Neural progenitor cell (in vitro differentiated cells): ENCODE measurements around the gene WDR62. TPM values are rescaled to one million over a fixed set of nuclear protein-coding genes. Genes with fewer than 3 reads are reported as not detected.

Source experiments
- DNase-seq: peaks from one replicate; pipeline ENCODE4 v3.0.0-alpha.2; 2016; ENCODE audit warnings: low spot score
- H2AFZ ChIP-seq: fragments of 200-600 bp; sonication (generic); replicated peaks from 2 replicates; pipeline ENCODE4 v1.6.1; 2016; ENCODE audit warnings: antibody characterized with exemption
- H3F3A ChIP-seq: fragments of 200-600 bp; sonication (generic); 2 replicates; pipeline ENCODE4 v1.6.1; 2016; ENCODE audit warnings: antibody characterized with exemption, low read depth
- H3K27ac ChIP-seq: fragments of 200-600 bp; sonication (generic); 2 replicates; pipeline ENCODE4 v1.5.1; 2016; ENCODE audit warnings: mild to moderate bottlenecking
- H3K27me3 ChIP-seq: fragments of 200-600 bp; sonication (generic); 2 replicates; pipeline ENCODE4 v1.6.1; 2016; ENCODE audit warnings: mild to moderate bottlenecking, moderate library complexity
- H3K36me3 ChIP-seq: fragments of 200-600 bp; sonication (generic); 2 replicates; pipeline ENCODE4 v1.5.1; 2016
- H3K4me1 ChIP-seq: fragments of 200-600 bp; sonication (generic); 2 replicates; pipeline ENCODE4 v1.6.1; 2016; ENCODE audit warnings: mixed run types
- H3K4me2 ChIP-seq: fragments of 200-600 bp; sonication (generic); 2 replicates; pipeline ENCODE4 v1.6.1; 2016
- H3K4me3 ChIP-seq: fragments of 200-600 bp; sonication (generic); 2 replicates; pipeline ENCODE4 v1.5.1; 2016
- H3K79me2 ChIP-seq: fragments of 200-600 bp; sonication (generic); 2 replicates; pipeline ENCODE4 v1.6.1; 2016; ENCODE audit warnings: low read depth
- H3K9ac ChIP-seq: fragments of 200-600 bp; sonication (generic); 2 replicates; pipeline ENCODE4 v1.6.1; 2016
- H3K9me3 ChIP-seq: fragments of 200-600 bp; sonication (generic); 2 replicates; pipeline ENCODE4 v1.5.1; 2016; ENCODE audit warnings: low read depth
- H4K20me1 ChIP-seq: fragments of 200-600 bp; sonication (generic); 2 replicates; pipeline ENCODE4 v1.6.1; 2016; ENCODE audit warnings: low read depth
- H3K27ac Mint-ChIP-seq: 3 replicates; pipeline ENCODE4 v1.8.0; 2021; ENCODE audit warnings: mixed read lengths
- H3K27me3 Mint-ChIP-seq: 2 replicates; pipeline ENCODE4 v1.8.0; 2022; ENCODE audit warnings: low read depth, mild to moderate bottlenecking, inconsistent platforms, moderate library complexity, mixed read lengths; ENCODE audit not compliant: insufficient read depth
- H3K36me3 Mint-ChIP-seq: 3 replicates; pipeline ENCODE4 v1.8.0; 2021; ENCODE audit warnings: mixed read lengths
- H3K4me1 Mint-ChIP-seq: 3 replicates; pipeline ENCODE4 v1.8.0; 2021; ENCODE audit warnings: mixed read lengths
- H3K4me3 Mint-ChIP-seq: 3 replicates; pipeline ENCODE4 v1.8.0; 2021; ENCODE audit warnings: mild to moderate bottlenecking, moderate library complexity, mixed read lengths
- H3K9me3 Mint-ChIP-seq: 3 replicates; pipeline ENCODE4 v1.8.0; 2020; ENCODE audit warnings: mixed read lengths
- CTCF ChIP-seq: fragments of 200-600 bp; sonication (generic); IDR thresholded peaks from 2 replicates; pipeline ENCODE4 v1.5.1; 2017; ENCODE audit warnings: antibody characterized with exemption, mild to moderate bottlenecking
- EZH2 ChIP-seq: fragments of 200-600 bp; sonication (generic); IDR thresholded peaks from 2 replicates; pipeline ENCODE4 v1.6.1; 2017; ENCODE audit warnings: antibody characterized with exemption, mild to moderate bottlenecking, moderate library complexity
- EZH2phosphoT487 ChIP-seq: fragments of 200-600 bp; sonication (generic); IDR thresholded peaks from 2 replicates; pipeline ENCODE4 v1.6.1; 2017; ENCODE audit warnings: antibody characterized with exemption
- total RNA-seq: library from RNA; depleted of rRNA; stranded (reverse); fragments of >200 nt; gene quantifications from 2 replicates; pipeline ENCODE4 v1.2.3, GENCODE V29; 2015; ENCODE audit warnings: low replicate concordance

WDR62 gene
- total RNA-seq, 1 donor from 2014 or later, result 12.0 TPM

DNA sequence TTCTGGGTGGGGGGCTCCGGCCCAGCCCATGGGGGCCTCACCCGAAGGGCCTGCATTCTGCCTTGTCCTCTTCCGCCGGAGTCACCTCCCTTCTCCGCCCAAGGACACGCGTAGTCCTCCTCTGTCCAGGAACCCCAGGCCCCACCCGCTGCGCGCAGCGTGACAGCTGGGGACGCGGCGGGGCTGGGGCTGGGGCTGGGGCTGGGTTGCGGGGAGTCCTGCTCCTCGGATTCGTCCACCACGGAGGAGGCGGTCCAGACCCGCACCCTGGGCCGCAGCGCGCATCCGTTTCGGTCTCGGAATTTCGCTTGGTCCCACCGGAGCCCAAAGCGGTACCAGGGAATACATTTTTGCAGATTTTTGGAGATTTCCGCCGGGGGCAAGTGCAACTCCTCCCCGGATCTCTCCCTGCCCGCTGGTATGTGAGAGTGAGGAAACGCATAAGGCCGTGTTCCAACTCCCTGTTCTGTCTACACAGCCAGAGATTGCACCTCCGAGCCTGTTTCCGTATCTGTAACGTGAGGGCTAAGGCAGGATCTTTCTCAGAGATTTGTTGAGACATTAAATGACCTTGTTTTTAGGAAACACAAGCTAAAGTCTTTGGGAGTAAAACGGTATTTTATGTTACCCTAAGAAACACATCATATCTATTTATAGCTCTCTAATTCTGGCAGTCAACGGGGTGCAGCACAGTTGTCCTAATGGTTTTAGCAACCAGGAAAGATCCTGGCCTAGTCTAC, 97.8 kb downstream of the WDR62 start, which contains the start of gene COX7A1:
Gene COX7A1, minus strand, starts transcription at position 96 of the 740 bp plus-strand sequence. Its CDS starts 40 bp downstream, at position 56.
- no peak within 1 kb of the TSS for H3K4me3 Mint-ChIP-seq
- Histone ChIP-seq H3K4me2 (no peak within 1 kb of the TSS), H3K4me1 (peaks cover 4% of the 10 kb centered on the region), H3K27me3 (no peaks in the 10 kb centered on the region), H3K9me3 (no peaks in the 10 kb centered on the region), H3K4me3 (no peak within 1 kb of the TSS), H2AFZ (no peak within 1 kb of the TSS), H3K9ac (no peak within 1 kb of the TSS), H3F3A (no peaks in the 10 kb centered on the region), H3K27ac (no peak within 1 kb of the TSS), H3K36me3 (no peaks in the 10 kb centered on the region), H4K20me1 (no peaks in the 10 kb centered on the region), H3K79me2 (no peaks in the 10 kb centered on the region)
- H3K27me3 Mint-ChIP-seq, result peaks cover 4% of the 10 kb centered on the region
- DNase-seq, result no peak
- H3K27ac Mint-ChIP-seq, result no peak within 1 kb of the TSS
- no peaks in the 10 kb centered on the region for H3K9me3 Mint-ChIP-seq
- peaks cover 13% of the 10 kb centered on the region for H3K4me1 Mint-ChIP-seq
- TF ChIP-seq EZH2, result no peak
- no peak for TF ChIP-seq CTCF
- TF ChIP-seq EZH2phosphoT487, result no peak
- H3K36me3 Mint-ChIP-seq, result peaks cover 11% of the 10 kb centered on the region

DNA sequence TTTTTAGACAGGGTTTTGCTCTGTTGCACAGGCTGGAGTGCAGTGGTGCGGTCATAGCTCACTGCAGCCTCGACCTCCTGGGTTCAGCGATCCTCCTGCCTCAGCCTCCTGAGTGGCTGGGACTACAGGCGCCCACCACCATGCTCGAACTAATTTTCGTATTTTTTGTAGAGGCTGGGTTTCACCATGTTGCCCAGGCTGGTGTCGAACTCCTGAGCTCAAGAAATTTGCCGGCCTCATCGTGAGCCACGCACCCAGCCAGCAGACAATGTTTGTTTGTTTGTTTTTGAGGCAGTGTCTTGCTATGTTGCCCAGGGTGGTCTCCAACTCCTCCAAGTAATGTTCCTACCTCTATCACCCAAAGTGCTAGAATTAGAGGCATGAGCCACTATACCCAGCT, 98.4 kb downstream of the WDR62 start:
- Histone ChIP-seq H3K27me3 (no peaks in the 10 kb centered on the region), H2AFZ (no peak overlapping the region), H3K9ac (no peak overlapping the region), H3K27ac (no peak overlapping the region), H3K36me3 (no peaks in the 10 kb centered on the region), H3F3A (no peaks in the 10 kb centered on the region), H3K4me1 (peaks cover 4% of the 10 kb centered on the region), H3K4me3 (no peak overlapping the region), H3K9me3 (no peaks in the 10 kb centered on the region), H4K20me1 (no peaks in the 10 kb centered on the region), H3K4me2 (no peak overlapping the region), H3K79me2 (no peaks in the 10 kb centered on the region)
- no peak for DNase-seq
- Mint-ChIP-seq H3K4me1 (peaks cover 13% of the 10 kb centered on the region), H3K27me3 (peaks cover 4% of the 10 kb centered on the region), H3K4me3 (no peak overlapping the region), H3K27ac (no peak overlapping the region), H3K9me3 (no peaks in the 10 kb centered on the region), H3K36me3 (peaks cover 8% of the 10 kb centered on the region)
- TF ChIP-seq EZH2 (no peak), CTCF (no peak), EZH2phosphoT487 (no peak)

Other genes starting within 250 kb of the WDR62 start
- not detected in 2 replicates for gene PRODH2, start 242.1 kb upstream of the WDR62 start, total RNA-seq
- 0.40 and 0.62 TPM in 2 replicates for gene NPHS1, start 202.4 kb upstream of the WDR62 start, total RNA-seq
- gene KIRREL2, start 198.0 kb upstream of the WDR62 start, total RNA-seq, result 2.4 and 5.5 TPM in 2 replicates
- gene APLP1, start 186.3 kb upstream of the WDR62 start, total RNA-seq, result 89.5 and 191 TPM in 2 replicates
- 1.3 and 4.7 TPM in 2 replicates for gene NFKBID, start 154.4 kb upstream of the WDR62 start, total RNA-seq
- gene HCST, start 152.4 kb upstream of the WDR62 start, total RNA-seq, result not detected in 2 replicates
- not detected in 2 replicates for gene TYROBP, start 146.6 kb upstream of the WDR62 start, total RNA-seq
- 2.3 and 9.5 TPM in 2 replicates for gene LRFN3, start 118.5 kb upstream of the WDR62 start, total RNA-seq
- 4.6 and 18.6 TPM in 2 replicates for gene SDHAF1, start 59.7 kb upstream of the WDR62 start, total RNA-seq
- 2.3 and 10.9 TPM in 2 replicates for gene SYNE4, start 46.1 kb upstream of the WDR62 start, total RNA-seq
- 16.3 and 22.5 TPM in 2 replicates for gene ALKBH6, start 40.7 kb upstream of the WDR62 start, total RNA-seq
- 8.2 and 17.7 TPM in 2 replicates for gene CLIP3, start 22.0 kb upstream of the WDR62 start, total RNA-seq
- 6.7 and 9.5 TPM in 2 replicates for gene THAP8, start 612 bp upstream of the WDR62 start, total RNA-seq
- gene OVOL3, start 56.2 kb downstream of the WDR62 start, total RNA-seq, result not detected in 2 replicates
- gene POLR2I, start 60.0 kb downstream of the WDR62 start, total RNA-seq, result 44.0 and 67.1 TPM in 2 replicates
- 166 and 250 TPM in 2 replicates for gene TBCB, start 60.6 kb downstream of the WDR62 start, total RNA-seq
- 146 and 258 TPM in 2 replicates for gene CAPNS1, start 85.2 kb downstream of the WDR62 start, total RNA-seq
- not detected in 2 replicates for gene COX7A1, start 97.5 kb downstream of the WDR62 start, total RNA-seq
- gene ZNF565, start 159.8 kb downstream of the WDR62 start, total RNA-seq, result 3.1 and 6.2 TPM in 2 replicates
- 167 and 282 TPM in 2 replicates for gene ZNF146, start 160.2 kb downstream of the WDR62 start, total RNA-seq